COLO668 (cell line): ENCODE data around the gene WSCD1.

Source experiments
- DNase-seq: peaks from one replicate; lab custom pipeline; 2025; ENCODE audit not compliant: unreplicated experiment; lab: John Stamatoyannopoulos, UW

The WSCD1 gene

GRCh38 chr17:6147042-6147441 is 76.9 kb downstream of the WSCD1 start:
- no peak for DNase-seq

GRCh38 chr17:6153375-6153774 is 83.2 kb downstream of the WSCD1 start:
- no peak for DNase-seq

GRCh38 chr17:6157716-6158115 is 87.5 kb downstream of the WSCD1 start:
- no peak for DNase-seq

- no peak for DNase-seq
Measured at GRCh38 chr17:6159541-6160231, 89.5 kb downstream of the WSCD1 start.

- no peak for DNase-seq
Measured at GRCh38 chr17:6160232-6160555, 90.0 kb downstream of the WSCD1 start.

GRCh38 chr17:6160911-6161855 is 91.0 kb downstream of the WSCD1 start:
- DNase-seq = no peak

GRCh38 chr17:6162216-6162615 is 92.0 kb downstream of the WSCD1 start:
- no peak for DNase-seq

- DNase-seq = no peak
Measured at GRCh38 chr17:6162892-6163291, 92.7 kb downstream of the WSCD1 start.

- peak; percentile 12 for DNase-seq
Measured at GRCh38 chr17:6163612-6164333, 93.6 kb downstream of the WSCD1 start.

- no peak for DNase-seq
Measured at GRCh38 chr17:6164996-6165395, 94.8 kb downstream of the WSCD1 start.

- no peak for DNase-seq
Measured at GRCh38 chr17:6165806-6166205, 95.6 kb downstream of the WSCD1 start.

GRCh38 chr17:6166492-6167179 is 96.5 kb downstream of the WSCD1 start:
- no peak for DNase-seq

GRCh38 chr17:6168296-6168695 is 98.1 kb downstream of the WSCD1 start:
- DNase-seq = no peak

- DNase-seq = no peak
Measured at GRCh38 chr17:6170349-6170748, 100.2 kb downstream of the WSCD1 start.

- DNase-seq = no peak
Measured at GRCh38 chr17:6172642-6173330, 102.6 kb downstream of the WSCD1 start.

- no peak for DNase-seq
Measured at GRCh38 chr17:6173653-6174052, 103.5 kb downstream of the WSCD1 start.
